Gastroesophageal sphincter (tissue), 3 donors: Measurements from ENCODE around the gene OPCML.

Experiments used
- CTCF ChIP-seq, 4 experiments: fragments of 200-600 bp in 2 of 4; fragments of 450-650 bp in 2 of 4; sonication (generic) in 1 of 4; IDR thresholded peaks; one replicate each; pipeline ENCODE4 v1.5.1; 2017 to 2019; ENCODE audit warnings: antibody characterized with exemption in 4 of 4, mild to moderate bottlenecking in 2 of 4, moderate library complexity in 2 of 4
- EP300 ChIP-seq: sonication (generic); formaldehyde crosslinking; IDR thresholded peaks from one replicate; pipeline ENCODE4 v1.6.1; 2017; ENCODE audit warnings: antibody characterized with exemption, mild to moderate bottlenecking
- POLR2A ChIP-seq, 2 donors: fragments of 450-650 bp; IDR thresholded peaks; one replicate each; pipeline ENCODE4 v1.6.1; 2017; ENCODE audit warnings: antibody characterized with exemption in 2 of 2, mild to moderate bottlenecking in 2 of 2, moderate library complexity in 1 of 2
- POLR2AphosphoS5 ChIP-seq: sonication (generic); formaldehyde crosslinking; IDR thresholded peaks from one replicate; pipeline ENCODE4 v1.6.1; 2017; ENCODE audit warnings: antibody characterized with exemption

- TF ChIP-seq CTCF (IDR thresholded peaks at IDR 0.05): no peak
- TF ChIP-seq POLR2A (IDR thresholded peaks at IDR 0.05): no peak
- TF ChIP-seq EP300: no peak
- TF ChIP-seq POLR2AphosphoS5: no peak
These were observed 630.4 kb downstream of the OPCML start for GRCh38 chr11:132901638-132902471.
